Measurements from ENCODE around the gene SFN. TPM values are rescaled to one million over a fixed set of nuclear protein-coding genes. Genes with fewer than 3 reads are reported as not detected.

SFN gene
- polyA plus RNA-seq (2012; ENCODE audit: insufficient read depth, insufficient read length, low read depth) = not detected

DNA sequence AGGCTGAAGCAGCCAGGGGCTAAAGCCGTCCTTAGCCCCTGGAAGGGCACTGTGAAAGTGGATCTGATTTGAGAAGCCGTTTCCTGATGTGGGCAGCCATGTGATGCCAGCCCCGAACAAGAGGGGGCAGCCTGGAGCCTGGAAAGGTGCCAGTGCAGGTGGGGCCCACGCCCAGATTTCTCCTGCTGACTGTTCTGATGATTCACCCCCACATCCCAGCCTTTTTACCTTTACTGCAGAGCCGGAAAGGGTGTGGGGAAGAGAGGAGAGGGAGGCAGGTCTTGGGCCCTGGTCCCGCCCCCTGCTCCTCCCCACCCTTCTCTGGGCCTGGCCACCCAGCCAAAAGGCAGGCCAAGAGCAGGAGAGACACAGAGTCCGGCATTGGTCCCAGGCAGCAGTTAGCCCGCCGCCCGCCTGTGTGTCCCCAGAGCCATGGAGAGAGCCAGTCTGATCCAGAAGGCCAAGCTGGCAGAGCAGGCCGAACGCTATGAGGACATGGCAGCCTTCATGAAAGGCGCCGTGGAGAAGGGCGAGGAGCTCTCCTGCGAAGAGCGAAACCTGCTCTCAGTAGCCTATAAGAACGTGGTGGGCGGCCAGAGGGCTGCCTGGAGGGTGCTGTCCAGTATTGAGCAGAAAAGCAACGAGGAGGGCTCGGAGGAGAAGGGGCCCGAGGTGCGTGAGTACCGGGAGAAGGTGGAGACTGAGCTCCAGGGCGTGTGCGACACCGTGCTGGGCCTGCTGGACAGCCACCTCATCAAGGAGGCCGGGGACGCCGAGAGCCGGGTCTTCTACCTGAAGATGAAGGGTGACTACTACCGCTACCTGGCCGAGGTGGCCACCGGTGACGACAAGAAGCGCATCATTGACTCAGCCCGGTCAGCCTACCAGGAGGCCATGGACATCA, at the start of gene SFN:
Gene SFN (plus strand): TSS at position 369 of the 904 bp plus-strand sequence. CDS start 64 bp downstream, at position 433.
- TF ChIP-seq, protein P1, sequence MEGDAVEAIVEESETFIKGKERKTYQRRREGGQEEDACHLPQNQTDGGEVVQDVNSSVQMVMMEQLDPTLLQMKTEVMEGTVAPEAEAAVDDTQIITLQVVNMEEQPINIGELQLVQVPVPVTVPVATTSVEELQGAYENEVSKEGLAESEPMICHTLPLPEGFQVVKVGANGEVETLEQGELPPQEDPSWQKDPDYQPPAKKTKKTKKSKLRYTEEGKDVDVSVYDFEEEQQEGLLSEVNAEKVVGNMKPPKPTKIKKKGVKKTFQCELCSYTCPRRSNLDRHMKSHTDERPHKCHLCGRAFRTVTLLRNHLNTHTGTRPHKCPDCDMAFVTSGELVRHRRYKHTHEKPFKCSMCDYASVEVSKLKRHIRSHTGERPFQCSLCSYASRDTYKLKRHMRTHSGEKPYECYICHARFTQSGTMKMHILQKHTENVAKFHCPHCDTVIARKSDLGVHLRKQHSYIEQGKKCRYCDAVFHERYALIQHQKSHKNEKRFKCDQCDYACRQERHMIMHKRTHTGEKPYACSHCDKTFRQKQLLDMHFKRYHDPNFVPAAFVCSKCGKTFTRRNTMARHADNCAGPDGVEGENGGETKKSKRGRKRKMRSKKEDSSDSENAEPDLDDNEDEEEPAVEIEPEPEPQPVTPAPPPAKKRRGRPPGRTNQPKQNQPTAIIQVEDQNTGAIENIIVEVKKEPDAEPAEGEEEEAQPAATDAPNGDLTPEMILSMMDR (IDR thresholded peaks at IDR 0.05; ENCODE audit: low read depth, low read length) = peak; percentile 16; the same call in 1 of the 2 replicates
- no peaks in the 10 kb centered on the region; the same call in 1 of the 2 replicates for H3K4me1 ChIP-seq
- no peak for DNase-seq

DNA sequence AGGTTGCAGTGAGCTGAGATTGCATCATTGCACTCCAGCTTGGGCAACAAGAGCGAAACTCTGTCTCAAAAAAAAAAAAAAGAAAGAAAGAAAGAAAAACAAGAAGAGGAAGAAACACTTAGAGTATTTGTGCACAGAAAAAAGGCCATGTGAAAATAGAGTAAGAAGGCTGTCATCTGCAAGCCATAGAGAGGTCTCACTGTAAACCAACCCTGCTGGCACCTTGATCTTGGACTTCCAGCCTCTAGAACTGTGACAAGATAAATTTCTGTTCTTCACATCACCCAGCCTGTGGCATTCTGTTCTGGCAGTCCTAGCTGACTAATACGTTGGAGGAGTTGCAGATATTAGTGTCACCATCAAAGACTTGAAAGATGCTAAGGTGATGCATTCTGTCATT, 48.6 kb upstream of the SFN start:
- H3K27me3 ChIP-seq = no peaks in the 10 kb centered on the region
- TF ChIP-seq, protein P1 (IDR thresholded peaks at IDR 0.05; ENCODE audit: low read depth, low read length) = no peak
- H3K4me3 ChIP-seq (ENCODE audit: low read depth, low read length) = no peak overlapping the region
- DNase-seq = no peak
- no peaks in the 10 kb centered on the region for H3K36me3 ChIP-seq
- H3K4me1 ChIP-seq = no peaks in the 10 kb centered on the region
- H3K9me3 ChIP-seq = no peaks in the 10 kb centered on the region

More for the DNA sequence above, at the start of gene SFN:
- Histone ChIP-seq H3K4me3 (ENCODE audit: low read depth, low read length) (no peak within 1 kb of the TSS), H3K36me3 (no peaks in the 10 kb centered on the region), H3K27me3 (no peaks in the 10 kb centered on the region), H3K9me3 (no peaks in the 10 kb centered on the region; the same call in 1 of the 2 replicates)

DNA sequence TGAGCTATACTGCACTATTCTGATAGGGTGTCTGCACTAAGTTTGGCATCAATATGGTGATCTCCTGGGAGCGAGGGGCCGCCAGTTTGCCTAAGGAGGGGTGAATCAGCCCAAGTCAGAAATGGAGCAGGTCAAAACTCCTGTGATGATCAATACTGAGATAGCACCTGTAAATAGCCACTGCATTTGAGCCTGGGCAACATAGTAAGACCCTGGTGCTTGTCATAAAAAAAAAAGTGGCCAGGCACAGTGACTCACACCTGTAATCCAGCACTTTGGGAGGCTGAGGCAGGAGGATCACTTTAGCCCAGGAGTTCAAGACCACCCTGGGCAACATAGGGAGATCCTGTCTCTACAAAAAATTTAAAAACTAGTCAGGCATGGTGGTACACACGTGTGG, 48.1 kb upstream of the SFN start:
- no peaks in the 10 kb centered on the region for H3K27me3 ChIP-seq
- no peak for DNase-seq
- no peaks in the 10 kb centered on the region for H3K4me1 ChIP-seq
- H3K4me3 ChIP-seq (ENCODE audit: low read depth, low read length) = no peak overlapping the region
- H3K36me3 ChIP-seq = no peaks in the 10 kb centered on the region
- H3K9me3 ChIP-seq = no peaks in the 10 kb centered on the region
- TF ChIP-seq, protein P1 (IDR thresholded peaks at IDR 0.05; ENCODE audit: low read depth, low read length) = no peak

DNA sequence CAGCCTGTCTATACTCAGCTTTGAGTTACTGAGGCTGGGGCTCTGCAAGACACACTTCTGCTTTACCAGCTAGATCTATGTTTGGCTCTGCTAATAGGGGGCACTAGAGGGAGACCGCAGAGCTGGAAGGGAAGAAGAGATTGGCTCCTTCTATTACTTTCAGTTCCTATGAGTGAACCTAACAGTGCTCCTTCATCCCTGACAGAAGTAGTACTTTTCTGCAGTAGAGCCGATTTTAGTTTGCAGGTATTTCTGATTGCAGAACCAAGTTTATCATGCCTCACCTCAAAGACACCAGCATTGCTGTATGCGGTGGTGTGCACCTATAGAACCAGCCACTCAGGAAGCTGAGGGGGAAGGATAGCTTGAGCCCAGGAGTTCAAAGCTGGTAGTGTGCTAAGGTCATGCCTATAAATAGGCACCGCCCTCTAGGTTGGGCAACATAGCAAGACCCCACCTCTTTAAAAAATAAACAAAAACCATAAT, 42.1 kb upstream of the SFN start:
- Histone ChIP-seq H3K27me3 (no peaks in the 10 kb centered on the region), H3K4me3 (ENCODE audit: low read depth, low read length) (no peak overlapping the region), H3K36me3 (no peaks in the 10 kb centered on the region), H3K9me3 (no peaks in the 10 kb centered on the region), H3K4me1 (no peaks in the 10 kb centered on the region)
- DNase-seq = no peak
- TF ChIP-seq, protein P1 (IDR thresholded peaks at IDR 0.05; ENCODE audit: low read depth, low read length) = no peak

DNA sequence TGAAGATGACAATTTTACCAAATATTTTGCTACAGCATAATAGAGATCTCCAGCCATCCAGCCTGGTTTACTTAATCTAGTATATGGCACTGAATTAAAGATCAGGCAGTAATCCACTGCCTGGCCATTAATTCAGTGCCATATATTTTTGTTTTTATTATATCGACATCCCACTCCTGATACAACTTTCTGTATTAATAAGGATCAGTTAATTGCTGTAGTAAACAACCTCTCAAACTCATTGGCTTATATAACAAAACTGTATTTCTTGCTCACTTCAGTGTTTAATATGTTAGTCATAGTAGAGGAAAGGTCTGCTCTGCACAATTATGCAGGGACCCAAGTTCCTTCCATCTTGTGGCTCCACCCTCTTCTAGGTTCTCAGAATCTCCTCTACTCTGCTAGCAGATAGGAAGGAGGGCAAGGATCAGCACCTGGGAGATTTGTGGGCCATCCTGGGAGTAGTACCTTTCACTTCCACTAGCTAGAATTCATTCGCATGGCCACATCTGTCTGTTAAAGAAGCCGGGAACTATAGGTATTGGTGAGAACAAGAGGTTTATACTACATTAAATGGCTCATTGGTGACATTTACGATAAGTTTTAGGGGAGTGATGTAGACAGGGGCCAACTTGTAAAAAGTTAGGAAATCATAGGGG, 40.1 kb upstream of the SFN start:
- H3K4me3 ChIP-seq (ENCODE audit: low read depth, low read length) = no peak overlapping the region
- TF ChIP-seq, protein P1 (IDR thresholded peaks at IDR 0.05; ENCODE audit: low read depth, low read length) = no peak
- H3K36me3 ChIP-seq = no peaks in the 10 kb centered on the region
- H3K27me3 ChIP-seq = no peaks in the 10 kb centered on the region
- no peak for DNase-seq
- H3K4me1 ChIP-seq = no peaks in the 10 kb centered on the region
- no peaks in the 10 kb centered on the region for H3K9me3 ChIP-seq

Data from BE2C (cell line).